DMS114 treated with DMSO at 0.1 percent for 48 hours (cell line): ENCODE results near the gene EMC10.
"Not testable (repeated sequence)": the region's sequence is repeated elsewhere in the genome, so short reads cannot be mapped to it uniquely, and the experiment has no call there.

Source experiments
- DNase-seq: peaks from one replicate; lab custom pipeline; 2025; ENCODE audit not compliant: unreplicated experiment; lab: John Stamatoyannopoulos, UW

Gene EMC10

DNA sequence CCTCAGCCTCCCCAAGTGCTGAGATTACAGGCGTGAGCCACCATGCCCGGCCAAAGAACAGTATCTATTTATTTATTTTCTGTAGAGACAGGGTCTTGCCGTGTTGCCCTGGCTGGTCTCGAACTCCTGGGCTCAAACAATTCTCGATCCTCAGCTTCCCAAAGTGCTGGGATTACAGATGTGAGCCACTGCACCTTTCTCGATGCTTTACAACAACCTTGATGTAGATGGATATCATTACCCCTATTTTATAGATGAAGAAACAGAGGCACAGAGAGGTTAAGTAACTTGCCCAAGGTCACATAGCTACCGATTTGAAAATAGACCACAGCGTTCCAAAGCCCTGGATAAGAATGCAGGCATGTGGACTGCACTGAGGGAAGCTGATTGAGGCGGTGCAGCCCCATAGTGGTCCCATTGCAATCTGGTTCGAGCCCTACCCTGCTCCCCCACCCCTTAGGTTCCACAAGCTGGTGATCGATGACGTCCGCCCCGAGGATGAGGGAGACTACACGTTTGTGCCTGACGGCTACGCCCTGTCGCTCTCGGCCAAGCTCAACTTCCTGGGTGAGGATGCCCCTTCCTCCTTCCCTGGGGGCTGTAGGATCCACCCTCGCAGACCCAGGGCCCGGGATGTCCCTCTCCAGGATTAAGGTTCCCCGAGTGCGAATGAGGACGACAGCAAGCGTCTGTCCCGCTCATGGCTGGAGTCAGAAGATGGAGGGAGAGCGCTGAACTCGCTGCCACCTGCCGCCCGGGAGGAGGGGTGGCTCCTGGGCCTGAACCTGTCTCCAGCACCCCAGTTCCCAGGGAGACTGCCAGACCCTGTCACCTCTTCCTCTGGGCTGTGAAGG, 25.7 kb upstream of the EMC10 start:
- no peak for DNase-seq

DNA sequence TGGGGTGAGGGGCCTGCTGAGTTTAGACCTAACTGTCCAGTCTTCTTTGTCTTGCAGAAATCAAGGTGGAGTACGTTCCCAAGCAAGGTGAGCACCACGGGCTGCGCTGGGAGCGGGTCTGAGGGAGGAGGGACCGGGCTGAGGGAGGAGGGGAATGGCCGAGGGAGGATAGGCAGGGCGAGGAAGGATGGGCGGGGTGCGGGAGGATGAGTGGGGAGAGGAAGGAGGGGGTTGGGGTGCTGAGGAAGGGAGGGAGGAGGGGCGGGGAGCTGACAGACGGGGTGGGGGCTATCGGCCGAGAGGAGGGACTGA, 25.1 kb upstream of the EMC10 start:
- no peak for DNase-seq

- DNase-seq = no peak
Observed at GRCh38 chr19:50453243-50453642, 23.1 kb upstream of the EMC10 start.

DNA sequence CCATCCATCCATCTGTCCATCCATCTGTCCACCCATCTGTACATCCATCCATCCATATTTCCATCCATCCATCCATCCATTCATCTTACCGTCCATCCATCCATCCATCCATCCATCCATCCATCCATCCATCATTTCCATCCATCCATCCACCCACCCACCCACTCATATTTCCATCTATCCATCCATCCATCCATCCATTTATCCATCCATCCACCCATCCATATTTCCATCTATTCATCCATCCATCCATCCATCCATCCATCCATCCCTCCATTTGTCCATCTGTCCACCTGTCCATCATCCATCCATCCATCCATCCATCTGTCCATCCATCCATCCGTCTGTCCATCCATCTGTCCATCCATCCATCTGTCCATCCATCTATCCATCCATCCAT, 20.3 kb upstream of the EMC10 start:
- no peak for DNase-seq

- no peak for DNase-seq
Observed at GRCh38 chr19:50457300-50457699, 19.0 kb upstream of the EMC10 start.

DNA sequence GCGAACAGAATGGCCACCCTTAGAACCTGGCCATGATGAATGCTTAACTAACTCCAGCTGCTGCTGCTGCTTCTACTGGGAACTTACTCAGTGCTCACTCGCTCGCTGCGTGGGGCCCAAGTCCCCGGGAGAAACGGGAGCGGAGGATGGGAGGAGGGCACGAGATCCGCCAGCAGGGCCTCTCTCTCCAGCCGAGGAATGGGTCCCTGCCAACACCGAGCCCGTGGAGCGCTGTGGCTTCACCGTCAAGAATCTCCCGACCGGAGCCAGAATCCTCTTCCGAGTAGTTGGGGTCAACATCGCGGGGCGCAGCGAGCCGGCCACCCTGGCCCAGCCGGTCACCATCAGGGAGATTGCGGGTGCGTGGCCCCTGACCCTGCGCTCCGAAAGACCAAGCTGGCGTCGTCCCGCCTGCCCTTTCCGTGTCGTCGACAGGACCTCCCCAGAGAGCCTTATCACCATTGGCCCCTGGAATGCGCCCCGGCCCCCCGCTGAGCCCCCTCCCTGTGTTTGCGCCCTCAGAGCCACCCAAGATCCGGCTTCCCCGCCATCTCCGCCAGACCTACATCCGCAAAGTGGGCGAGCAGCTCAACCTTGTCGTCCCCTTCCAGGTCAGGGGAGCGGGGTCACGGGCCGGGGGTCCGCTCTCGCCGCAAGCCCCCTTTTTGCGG, 17.8 kb upstream of the EMC10 start:
- DNase-seq = no peak

DNA sequence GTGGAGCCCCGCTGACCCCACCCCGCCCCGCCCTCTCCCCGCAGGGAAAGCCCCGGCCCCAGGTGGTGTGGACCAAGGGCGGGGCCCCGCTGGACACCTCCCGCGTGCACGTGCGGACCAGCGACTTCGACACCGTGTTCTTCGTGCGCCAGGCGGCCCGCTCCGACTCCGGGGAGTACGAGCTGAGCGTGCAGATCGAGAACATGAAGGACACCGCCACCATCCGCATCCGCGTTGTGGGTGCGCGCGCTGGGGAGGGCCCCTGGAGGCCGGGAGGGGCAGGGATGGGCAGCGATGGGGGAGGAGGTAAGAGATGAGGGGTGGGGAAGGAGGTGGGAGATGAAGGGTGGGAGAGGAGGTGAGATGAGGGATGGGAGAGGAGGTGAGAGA, 17.2 kb upstream of the EMC10 start:
- DNase-seq = no peak

DNA sequence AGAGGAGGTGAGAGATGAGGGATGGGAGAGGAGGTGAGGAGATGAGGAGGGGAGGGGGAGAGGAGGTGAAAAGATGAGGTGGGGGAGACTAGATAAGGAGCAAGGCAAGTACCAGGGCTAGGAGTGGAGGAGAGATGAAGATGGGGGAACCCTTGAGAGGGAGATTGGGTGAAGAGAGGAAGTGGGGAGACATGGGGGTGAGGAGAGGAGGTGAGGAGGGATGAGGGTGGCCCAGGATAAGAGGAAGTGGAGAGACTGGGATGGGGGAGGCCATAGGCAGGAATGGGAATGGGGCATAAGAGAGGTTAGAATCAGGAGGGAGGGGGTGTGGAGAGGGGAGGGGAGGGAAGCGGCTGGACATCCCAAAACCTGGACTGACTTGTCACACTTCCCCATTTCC, 16.7 kb upstream of the EMC10 start:
- no peak for DNase-seq

GRCh38 chr19:50460161-50460765, 16.0 kb upstream of the EMC10 start:
- DNase-seq = no peak

DNA sequence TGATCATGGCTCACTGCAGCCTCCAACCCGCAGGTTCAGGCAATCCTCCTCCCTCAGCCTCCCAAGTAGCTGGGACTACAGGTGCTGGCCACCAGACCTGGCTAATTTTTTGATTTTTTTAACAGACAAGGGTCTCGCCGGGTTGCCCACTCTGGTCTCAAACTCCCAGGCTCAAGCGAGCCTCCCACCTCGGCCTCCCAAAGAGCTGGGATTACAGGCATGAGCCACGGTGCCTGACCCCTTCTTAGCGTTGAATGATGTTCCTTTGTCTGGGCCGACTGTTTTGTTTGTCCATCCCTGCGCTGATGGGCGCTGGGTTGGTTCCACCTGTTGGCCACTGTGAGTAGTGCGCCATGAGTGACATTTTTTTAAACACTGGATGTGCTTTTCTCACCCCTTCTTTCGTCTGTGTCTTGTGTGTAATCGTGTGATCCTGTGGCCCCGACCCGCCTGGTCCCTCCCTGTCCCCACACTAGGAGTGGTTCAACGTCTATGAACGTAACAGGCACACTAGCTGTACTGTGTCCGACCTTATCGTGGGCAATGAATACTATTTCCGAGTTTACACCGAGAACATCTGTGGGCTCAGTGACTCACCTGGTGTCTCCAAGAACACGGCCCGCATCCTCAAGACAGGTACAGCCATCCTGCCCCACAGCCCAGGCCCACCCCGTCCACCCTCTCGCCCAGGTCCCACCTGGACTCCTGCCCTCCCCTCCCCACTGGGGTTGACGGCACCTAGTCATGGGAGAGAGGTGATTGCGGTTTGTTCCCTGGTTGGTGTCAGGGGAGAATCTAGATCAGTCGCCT, 15.0 kb upstream of the EMC10 start:
- peak; percentile 34 for DNase-seq

DNA sequence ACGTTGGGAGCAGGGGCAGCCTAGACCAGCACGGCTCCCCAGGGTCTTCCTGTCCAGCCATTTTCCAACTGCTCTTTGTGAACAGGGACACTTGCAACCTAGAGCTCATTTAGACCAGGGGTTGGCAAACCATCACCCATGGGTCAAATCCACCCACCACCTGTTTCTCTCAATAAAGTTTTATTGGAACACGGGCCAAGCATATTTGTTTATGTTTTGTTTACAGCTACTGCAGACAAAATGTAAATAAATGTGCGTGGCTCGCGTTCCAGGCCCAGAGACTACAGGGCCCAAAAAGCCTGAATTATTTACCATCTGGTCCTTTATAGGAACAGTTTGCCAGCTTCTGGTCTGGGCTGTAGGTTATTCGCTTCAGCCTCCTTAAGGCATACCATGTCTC, 13.3 kb upstream of the EMC10 start:
- DNase-seq = no peak

DNA sequence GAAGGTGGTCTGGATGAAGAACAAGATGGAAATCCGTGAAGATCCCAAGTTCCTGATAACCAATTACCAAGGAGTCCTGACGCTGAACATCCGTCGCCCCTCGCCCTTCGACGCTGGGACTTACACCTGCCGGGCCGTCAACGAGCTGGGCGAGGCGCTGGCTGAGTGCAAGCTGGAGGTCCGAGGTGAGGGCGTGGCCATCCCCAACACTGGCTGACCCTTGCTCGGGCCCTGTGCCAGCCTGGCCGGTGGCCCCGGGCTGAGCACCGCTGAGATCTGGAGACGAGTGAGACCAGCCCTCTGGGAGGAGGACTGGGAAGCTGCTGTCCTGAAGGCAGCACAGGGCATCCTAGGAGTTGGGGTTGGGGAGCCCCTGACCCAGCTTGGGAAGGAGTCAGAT, 12.0 kb upstream of the EMC10 start:
- no peak for DNase-seq

GRCh38 chr19:50465000-50465399, 11.3 kb upstream of the EMC10 start:
- no peak for DNase-seq

DNA sequence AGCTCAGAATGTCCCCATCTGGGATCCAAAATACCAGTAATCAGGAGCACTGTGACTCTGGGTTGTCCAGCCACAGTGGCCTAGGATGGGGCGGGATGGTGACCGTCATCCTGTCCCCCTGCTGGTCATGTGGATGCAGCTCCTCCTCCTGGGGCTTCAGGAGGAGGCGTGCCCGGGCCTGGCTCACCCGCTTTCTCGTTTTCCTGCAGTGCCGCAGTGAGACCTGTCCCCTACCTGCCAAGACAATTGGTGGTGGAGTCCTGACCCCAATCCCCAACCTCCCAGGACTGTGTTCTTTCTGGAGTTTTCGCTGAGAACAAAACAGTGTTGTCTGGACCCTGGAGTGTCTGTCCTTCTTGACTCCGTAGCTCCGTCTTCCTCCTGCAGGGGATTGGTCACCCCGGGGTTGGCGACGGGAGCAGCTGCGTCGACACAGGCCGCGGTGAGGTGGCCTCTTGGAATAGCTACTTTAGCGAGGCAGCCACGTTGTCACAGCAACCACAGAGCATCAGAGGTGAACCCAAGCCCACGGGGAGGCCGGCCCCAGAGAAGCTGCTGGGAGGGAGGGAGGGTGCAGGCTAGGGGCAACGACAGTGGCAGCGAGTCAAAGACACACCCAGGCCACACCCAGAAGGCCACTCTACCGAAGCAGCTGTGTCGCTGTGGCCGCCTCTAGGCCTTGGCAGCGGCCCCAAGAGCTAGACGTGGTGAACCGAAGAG, 10.2 kb upstream of the EMC10 start:
- DNase-seq = no peak

GRCh38 chr19:50466706-50467039, 9.6 kb upstream of the EMC10 start:
- DNase-seq = no peak

- no peak for DNase-seq
Observed at GRCh38 chr19:50467566-50467965, 8.7 kb upstream of the EMC10 start.

GRCh38 chr19:50468818-50469217, 7.5 kb upstream of the EMC10 start:
- no peak for DNase-seq

DNA sequence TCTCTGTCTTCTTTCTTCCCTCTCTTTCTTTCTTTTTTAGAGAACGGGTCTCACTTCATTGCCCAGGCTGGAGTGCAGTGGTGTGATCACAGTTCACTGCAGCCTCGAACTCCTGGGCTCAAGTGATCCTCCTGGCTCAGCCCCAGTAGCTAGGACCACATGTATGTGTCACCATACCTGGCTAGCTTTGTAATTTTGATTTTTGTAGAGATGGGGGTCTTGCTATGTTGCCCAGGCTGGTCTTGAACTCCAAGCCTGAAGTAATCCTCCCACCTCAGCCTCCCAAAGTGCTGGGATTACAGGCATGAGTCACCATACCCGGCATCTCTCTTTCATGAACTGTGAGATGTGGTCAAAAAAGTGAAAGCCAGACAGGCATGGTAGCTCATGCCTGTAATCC, 3.0 kb upstream of the EMC10 start:
- not testable (repeated sequence) for DNase-seq

- DNase-seq = no peak
Observed at GRCh38 chr19:50475101-50475568, 1.2 kb upstream of the EMC10 start.

- no peak for DNase-seq
Observed at GRCh38 chr19:50475736-50476223, 527 bp upstream of the EMC10 start.

DNA sequence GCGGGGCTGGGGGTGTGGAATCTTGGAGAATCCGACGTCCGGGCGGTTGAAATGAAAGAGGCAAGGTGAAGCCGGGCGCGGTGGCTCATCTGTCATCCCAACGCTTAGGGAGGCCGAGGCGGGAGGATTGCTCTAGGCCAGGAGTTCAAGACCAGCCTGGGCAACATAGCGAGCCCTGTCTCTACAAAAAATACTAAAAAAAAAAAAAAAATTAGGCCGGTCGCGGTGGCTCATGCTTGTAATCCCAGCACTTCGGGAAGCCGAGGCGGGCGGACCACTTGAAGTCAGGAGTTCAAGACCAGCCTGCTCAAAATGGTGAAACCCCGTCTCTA, 566 bp downstream of the EMC10 start:
- DNase-seq = no peak
